Measurements from ENCODE around the gene DMRT3.

The DMRT3 gene

GRCh38 chr9:979983-980382, 3.5 kb downstream of the DMRT3 start:
- no peak overlapping the region for H3K4me2 ChIP-seq (ENCODE audit: low read length)
- no peak overlapping the region for H2AFZ ChIP-seq (ENCODE audit: low read depth, low read length)
- no peaks in the 10 kb centered on the region for H3K9me3 ChIP-seq (ENCODE audit: insufficient read depth, low read length)
- no peak overlapping the region for H3K27ac ChIP-seq (ENCODE audit: low read length)
- TF ChIP-seq EZH2phosphoT487 (IDR thresholded peaks at IDR 0.05; ENCODE audit: low read depth) (no peak), CTCF (IDR thresholded peaks at IDR 0.05; ENCODE audit: low read depth, low read length) (no peak)
- no peaks in the 10 kb centered on the region for H3K36me3 ChIP-seq (replicated peaks; ENCODE audit: low read depth, low read length)
- H3K4me3 ChIP-seq (ENCODE audit: low read length): no peak overlapping the region
- peaks cover 37% of the 10 kb centered on the region for H3K27me3 ChIP-seq (ENCODE audit: low read depth, low read length)
- no peaks in the 10 kb centered on the region for H3K4me1 ChIP-seq (ENCODE audit: low read length)
- H4K20me1 ChIP-seq (ENCODE audit: insufficient read depth, low read length): no peaks in the 10 kb centered on the region
- H3K79me2 ChIP-seq (ENCODE audit: low read length): no peaks in the 10 kb centered on the region
- no peak overlapping the region for H3K9ac ChIP-seq (ENCODE audit: low read length)

- Histone ChIP-seq H3K36me3 (replicated peaks; ENCODE audit: low read depth, low read length) (no peaks in the 10 kb centered on the region), H3K27ac (ENCODE audit: low read length) (no peak overlapping the region), H3K9ac (ENCODE audit: low read length) (no peak overlapping the region), H3K4me3 (ENCODE audit: low read length) (no peak overlapping the region), H3K4me1 (ENCODE audit: low read length) (no peaks in the 10 kb centered on the region), H3K79me2 (ENCODE audit: low read length) (no peaks in the 10 kb centered on the region), H3K9me3 (ENCODE audit: insufficient read depth, low read length) (no peaks in the 10 kb centered on the region), H3K27me3 (ENCODE audit: low read depth, low read length) (peaks cover 37% of the 10 kb centered on the region), H4K20me1 (ENCODE audit: insufficient read depth, low read length) (no peaks in the 10 kb centered on the region), H2AFZ (ENCODE audit: low read depth, low read length) (no peak overlapping the region), H3K4me2 (ENCODE audit: low read length) (no peak overlapping the region)
- TF ChIP-seq CTCF (IDR thresholded peaks at IDR 0.05; ENCODE audit: low read depth, low read length) (no peak), EZH2phosphoT487 (IDR thresholded peaks at IDR 0.05; ENCODE audit: low read depth) (no peak)
Observed at GRCh38 chr9:980640-981039, 4.2 kb downstream of the DMRT3 start.

- Histone ChIP-seq H3K4me1 (ENCODE audit: low read length) (no peaks in the 10 kb centered on the region), H3K27ac (ENCODE audit: low read length) (no peak overlapping the region), H3K36me3 (replicated peaks; ENCODE audit: low read depth, low read length) (no peaks in the 10 kb centered on the region), H3K27me3 (ENCODE audit: low read depth, low read length) (peaks cover 45% of the 10 kb centered on the region), H4K20me1 (ENCODE audit: insufficient read depth, low read length) (no peaks in the 10 kb centered on the region), H3K79me2 (ENCODE audit: low read length) (no peaks in the 10 kb centered on the region), H3K9ac (ENCODE audit: low read length) (no peak overlapping the region), H3K9me3 (ENCODE audit: insufficient read depth, low read length) (no peaks in the 10 kb centered on the region), H3K4me2 (ENCODE audit: low read length) (no peak overlapping the region), H3K4me3 (ENCODE audit: low read length) (no peak overlapping the region), H2AFZ (ENCODE audit: low read depth, low read length) (no peak overlapping the region)
- TF ChIP-seq CTCF (IDR thresholded peaks at IDR 0.05; ENCODE audit: low read depth, low read length): no peak
- TF ChIP-seq EZH2phosphoT487 (IDR thresholded peaks at IDR 0.05; ENCODE audit: low read depth): no peak
Observed at GRCh38 chr9:981491-981898, 5.0 kb downstream of the DMRT3 start.

DNA sequence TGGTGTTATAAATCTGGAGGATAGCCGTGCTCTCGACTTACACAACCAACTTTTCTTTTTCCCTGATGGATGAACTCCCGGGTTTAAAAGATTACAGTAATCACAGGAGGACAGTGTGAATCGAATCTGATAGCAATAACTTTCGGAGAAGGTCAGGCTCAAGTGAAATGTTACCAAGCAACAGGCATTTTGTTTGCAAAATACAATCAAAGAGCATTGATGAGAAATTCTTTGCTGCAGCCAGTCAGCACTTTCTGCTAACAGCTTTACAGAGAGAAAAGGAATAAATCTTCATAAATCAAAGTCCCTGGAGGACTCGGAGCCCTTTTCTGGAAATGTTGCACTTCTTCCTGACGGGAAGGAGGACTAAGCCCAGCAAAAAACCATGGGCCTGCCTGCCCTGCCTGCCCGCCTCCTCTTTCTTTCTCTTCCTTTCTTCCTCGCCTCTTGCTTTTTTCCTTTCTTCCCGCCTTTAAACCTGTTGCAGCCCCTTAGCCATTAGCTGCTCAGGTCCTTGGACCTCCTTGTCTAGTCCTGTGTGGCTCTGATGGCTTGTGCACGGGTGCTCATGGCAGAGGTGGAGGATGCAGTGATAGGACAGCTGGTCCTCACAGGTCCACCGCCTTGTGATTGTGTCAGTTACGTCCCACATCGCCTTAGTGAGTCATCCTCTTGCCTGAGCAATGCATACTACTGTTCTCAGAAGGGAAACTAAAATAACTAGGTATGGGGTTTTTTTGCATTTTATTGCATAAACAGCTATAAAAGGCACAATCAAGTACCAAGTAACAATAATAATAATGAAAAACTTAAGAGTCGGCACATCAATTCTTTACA, 6.2 kb downstream of the DMRT3 start:
- H4K20me1 ChIP-seq (ENCODE audit: insufficient read depth, low read length): no peaks in the 10 kb centered on the region
- H2AFZ ChIP-seq (ENCODE audit: low read depth, low read length): no peak overlapping the region
- no peaks in the 10 kb centered on the region for H3K36me3 ChIP-seq (replicated peaks; ENCODE audit: low read depth, low read length)
- TF ChIP-seq EZH2phosphoT487 (IDR thresholded peaks at IDR 0.05; ENCODE audit: low read depth) (no peak), CTCF (IDR thresholded peaks at IDR 0.05; ENCODE audit: low read depth, low read length) (no peak)
- H3K9ac ChIP-seq (ENCODE audit: low read length): no peak overlapping the region
- H3K9me3 ChIP-seq (ENCODE audit: insufficient read depth, low read length): no peaks in the 10 kb centered on the region
- H3K27ac ChIP-seq (ENCODE audit: low read length): no peak overlapping the region
- no peak overlapping the region for H3K4me3 ChIP-seq (ENCODE audit: low read length)
- H3K4me2 ChIP-seq (ENCODE audit: low read length): no peak overlapping the region
- H3K79me2 ChIP-seq (ENCODE audit: low read length): no peaks in the 10 kb centered on the region
- H3K27me3 ChIP-seq (ENCODE audit: low read depth, low read length): peaks cover 45% of the 10 kb centered on the region
- no peaks in the 10 kb centered on the region for H3K4me1 ChIP-seq (ENCODE audit: low read length)
